OCI-LY7 (cell line): ENCODE measurements around the gene TMTC1. TPM values are rescaled to one million over a fixed set of nuclear protein-coding genes. Genes with fewer than 3 reads are reported as not detected.

Experiments
- BruUV-seq: library from RNA; stranded (reverse); fragments of 400-500 nt; replicated peaks from 2 replicates; lab custom pipeline; 2021; lab: Mats Ljungman, UMichigan
- CTCF ChIA-PET: fragments of 300-600 bp; sonication (Branson Sonifier 250); formaldehyde crosslinking; loops from one replicate; lab custom pipeline; 2022; ENCODE audit warnings: antibody characterized with exemption; ENCODE audit not compliant: unreplicated experiment; lab: Charles Lee
- POLR2A ChIA-PET: fragments of 300-600 bp; sonication (Branson Sonifier 250); formaldehyde crosslinking; loops from one replicate; lab custom pipeline; 2022; ENCODE audit warnings: antibody characterized with exemption; lab: Charles Lee
- DNase-seq: peaks from one replicate; pipeline ENCODE4 v3.0.0-alpha.2; 2015; ENCODE audit warnings: low spot score
- H2AFZ ChIP-seq: fragments of 200-600 bp; sonication (generic), shearing (Covaris generic); 2 replicates; pipeline ENCODE4 v1.6.1; 2014; ENCODE audit warnings: mild to moderate bottlenecking, antibody characterized with exemption, low read length, moderate library complexity
- H3K27ac ChIP-seq: fragments of 200-600 bp; sonication (generic); 2 replicates; pipeline ENCODE4 v1.5.1; 2014; ENCODE audit warnings: mixed run types, low read depth, mild to moderate bottlenecking, moderate library complexity, low read length, inconsistent platforms; ENCODE audit not compliant: poor library complexity, severe bottlenecking
- H3K36me3 ChIP-seq: fragments of 200-600 bp; sonication (generic); 2 replicates; pipeline ENCODE4 v1.6.1; 2014; ENCODE audit warnings: mild to moderate bottlenecking, antibody characterized with exemption, low read length, moderate library complexity, mixed read lengths; ENCODE audit not compliant: insufficient read depth
- H3K4me1 ChIP-seq: fragments of 200-600 bp; sonication (generic); 2 replicates; pipeline ENCODE4 v1.5.1; 2014; ENCODE audit warnings: mild to moderate bottlenecking, low read length; ENCODE audit not compliant: insufficient read depth, poor library complexity, severe bottlenecking
- H3K4me2 ChIP-seq: fragments of 200-600 bp; sonication (generic); 2 replicates; pipeline ENCODE4 v1.6.1; 2014; ENCODE audit warnings: mild to moderate bottlenecking, low read length
- H3K4me3 ChIP-seq: fragments of 200-600 bp; sonication (generic); 2 replicates; pipeline ENCODE4 v1.5.1; 2014; ENCODE audit warnings: mild to moderate bottlenecking, low read depth, low read length; ENCODE audit not compliant: poor library complexity, severe bottlenecking
- H3K79me2 ChIP-seq: fragments of 200-600 bp; sonication (generic); 2 replicates; pipeline ENCODE4 v1.6.1; 2016; ENCODE audit warnings: low read depth, mild to moderate bottlenecking, low read length, moderate library complexity, mixed read lengths; ENCODE audit not compliant: insufficient read depth
- H3K9me2 ChIP-seq: fragments of 200-600 bp; sonication (generic); 2 replicates; pipeline ENCODE4 v1.6.1; 2016; ENCODE audit warnings: mild to moderate bottlenecking, low read length, mixed read lengths; ENCODE audit not compliant: insufficient read depth
- H3K9me3 ChIP-seq: fragments of 200-600 bp; sonication (generic); 2 replicates; pipeline ENCODE4 v1.6.1; 2014; ENCODE audit warnings: mild to moderate bottlenecking, mixed run types, low read length, mixed read lengths
- H4K20me1 ChIP-seq: fragments of 200-600 bp; sonication (generic); 2 replicates; pipeline ENCODE4 v1.6.1; 2014; ENCODE audit warnings: mild to moderate bottlenecking, antibody characterized with exemption, low read length, moderate library complexity, mixed read lengths; ENCODE audit not compliant: insufficient read depth
- CTCF ChIP-seq: fragments of 200-600 bp; sonication (generic); conservative IDR thresholded peaks from 2 replicates; pipeline ENCODE4 v1.5.1; 2014; ENCODE audit warnings: mild to moderate bottlenecking, antibody characterized with exemption, low read length, moderate library complexity, mixed read lengths
- EZH2phosphoT487 ChIP-seq: fragments of 200-600 bp; sonication (generic); IDR thresholded peaks from 2 replicates; pipeline ENCODE4 v1.6.1; 2018; ENCODE audit warnings: low read depth, borderline replicate concordance, mild to moderate bottlenecking, mixed run types, antibody characterized with exemption, low read length, moderate library complexity, mixed read lengths
- intact Hi-C: fragments of 100-400 bp; cut with micrococcal nuclease; formaldehyde crosslinking; loops from one replicate; pipeline ENCODE4 v1.10.0; 2022; ENCODE audit not compliant: unreplicated experiment
- total RNA-seq, 2 experiments: library from RNA; depleted of rRNA in 1 of 2; stranded (reverse); fragments of >200 nt in 1 of 2; shearing (Covaris generic) in 1 of 2; gene quantifications; 2 replicates each; pipeline ENCODE4 v1.2.3, GENCODE V29; 2014 to 2022

The TMTC1 gene
- total RNA-seq, 2 experiments from 2014 or later = not detected

GRCh38 chr12:29650371-29650770 is 133.4 kb downstream of the TMTC1 start:
- DNase-seq = no peak
- ChIA-PET POLR2A (interaction anchor here (0.6 kb wide), 1 partner anchor 114 kb away, joined by 3 read pairs; no protein-coding TSS in a partner anchor), CTCF (no interaction called here)
- Histone ChIP-seq H4K20me1 (no peaks in the 10 kb centered on the region), H3K27ac (no peak overlapping the region), H3K4me3 (no peak overlapping the region), H3K4me2 (no peak overlapping the region), H3K79me2 (no peaks in the 10 kb centered on the region), H3K9me2 (no peaks in the 10 kb centered on the region), H3K4me1 (no peaks in the 10 kb centered on the region), H3K36me3 (no peaks in the 10 kb centered on the region), H3K9me3 (no peaks in the 10 kb centered on the region), H2AFZ (no peak overlapping the region)
- TF ChIP-seq CTCF (no peak), EZH2phosphoT487 (no peak)
- BruUV-seq = no TSS peak
- intact Hi-C loops = no loop called here

GRCh38 chr12:29649722-29650121 is 134.0 kb downstream of the TMTC1 start:
- TF ChIP-seq EZH2phosphoT487 = no peak
- TF ChIP-seq CTCF = no peak

GRCh38 chr12:29644536-29645162 is 139.1 kb downstream of the TMTC1 start:
- Histone ChIP-seq H3K4me3 (no peak overlapping the region), H3K27ac (no peak overlapping the region), H4K20me1 (no peaks in the 10 kb centered on the region), H3K4me1 (no peaks in the 10 kb centered on the region), H3K36me3 (no peaks in the 10 kb centered on the region), H3K4me2 (no peak overlapping the region), H3K79me2 (no peaks in the 10 kb centered on the region), H3K9me2 (no peaks in the 10 kb centered on the region), H3K9me3 (no peaks in the 10 kb centered on the region), H2AFZ (no peak overlapping the region)
- intact Hi-C loops = no loop called here
- no peak for DNase-seq
- TF ChIP-seq EZH2phosphoT487 (no peak), CTCF (no peak)
- no TSS peak for BruUV-seq
- POLR2A ChIA-PET = interaction anchor here (0.7 kb wide), 1 partner anchor 88 kb away, joined by 3 read pairs; no protein-coding TSS in a partner anchor
- CTCF ChIA-PET = no interaction called here

More at GRCh38 chr12:29649722-29650121, 134.0 kb downstream of the TMTC1 start:
- no TSS peak for BruUV-seq
- Histone ChIP-seq H4K20me1 (no peaks in the 10 kb centered on the region), H3K79me2 (no peaks in the 10 kb centered on the region), H3K4me2 (no peak overlapping the region), H3K27ac (no peak overlapping the region), H3K36me3 (no peaks in the 10 kb centered on the region), H3K4me3 (no peak overlapping the region), H2AFZ (no peak overlapping the region), H3K9me2 (no peaks in the 10 kb centered on the region), H3K9me3 (no peaks in the 10 kb centered on the region), H3K4me1 (no peaks in the 10 kb centered on the region)
- CTCF ChIA-PET = no interaction called here
- intact Hi-C loops = no loop called here
- no peak for DNase-seq
- POLR2A ChIA-PET = interaction anchor here (0.6 kb wide), 1 partner anchor 113 kb away, joined by 3 read pairs; no protein-coding TSS in a partner anchor
